GM12878 (cell line): Measurements from ENCODE around the gene COQ8B. TPM values are rescaled to one million over a fixed set of nuclear protein-coding genes. Genes with fewer than 3 reads are reported as not detected.

Experiments
- ATAC-seq: fragments of 200-7000 bp; cut with Tn5 transposase; 3 replicates; pipeline ENCODE4 v1.9.1; 2020; ENCODE audit warnings: mild to moderate bottlenecking, moderate library complexity
- BruUV-seq: library from RNA; stranded (reverse); fragments of 400-500 nt; replicated peaks from 2 replicates; lab custom pipeline; 2021; lab: Mats Ljungman, UMichigan
- CTCF ChIA-PET: fragments of 300-600 bp; sonication (Branson Sonifier 250); formaldehyde crosslinking; extraction: SDS; loops from one replicate; lab custom pipeline; 2021; ENCODE audit warnings: inconsistent platforms; lab: Yijun Ruan, JAX
- POLR2A ChIA-PET: fragments of 350-600 bp; formaldehyde crosslinking; extraction: SDS; loops from one replicate; lab custom pipeline; 2021; ENCODE audit warnings: inconsistent platforms; lab: Charles Lee
- RAD21 ChIA-PET: fragments of 300-600 bp; sonication (Branson Sonifier 250); formaldehyde crosslinking; loops from one replicate; lab custom pipeline; 2023; ENCODE audit warnings: antibody characterized with exemption; ENCODE audit not compliant: unreplicated experiment; lab: Charles Lee
- SMC1A ChIA-PET: fragments of 300-600 bp; sonication (Branson Sonifier 250); formaldehyde crosslinking; loops from one replicate; lab custom pipeline; 2023; ENCODE audit not compliant: unreplicated experiment, uncharacterized antibody; lab: Charles Lee
- DNase-seq: peaks from one replicate; pipeline ENCODE4 v3.0.0-alpha.2; 2011; ENCODE audit warnings: low read depth, low spot score
- FAIRE-seq: peaks from 3 replicates; lab custom pipeline; 2011; peaks lifted over from hg19 to GRCh38; lab: Jason Lieb, UNC
- H2AFZ ChIP-seq: 2 replicates; pipeline ENCODE4 v1.6.0; 2011; ENCODE audit warnings: low read depth, low read length, control low read depth; ENCODE audit not compliant: control insufficient read depth
- H3K27ac ChIP-seq: 2 replicates; pipeline ENCODE4 v1.5.1; 2011; ENCODE audit warnings: control low read depth; ENCODE audit not compliant: control insufficient read depth, insufficient read depth
- H3K27me3 ChIP-seq, 2 experiments: replicated peaks in 1 of 2; 2 replicates each; pipeline versions ENCODE4 v1.6.0 to v1.6.1; 2011; ENCODE audit warnings: low read length in 1 of 2; ENCODE audit not compliant: control insufficient read depth in 2 of 2, insufficient read depth in 2 of 2
- H3K36me3 ChIP-seq, 2 experiments: 2 replicates each; pipeline ENCODE4 v1.5.1; 2011; ENCODE audit warnings: low read length in 1 of 2; ENCODE audit not compliant: control insufficient read depth in 2 of 2, insufficient read depth in 2 of 2
- H3K4me1 ChIP-seq: 2 replicates; pipeline ENCODE4 v1.6.1; 2011; ENCODE audit warnings: mild to moderate bottlenecking, low read length, moderate library complexity, mixed read lengths; ENCODE audit not compliant: control insufficient read depth, insufficient read depth
- H3K4me2 ChIP-seq: 2 replicates; pipeline ENCODE4 v1.6.0; 2011; ENCODE audit warnings: control low read depth; ENCODE audit not compliant: control insufficient read depth, insufficient read depth
- H3K4me3 ChIP-seq: fragments of 200-600 bp; sonication (generic); 2 replicates; pipeline ENCODE4 v1.5.1; 2016
- H3K79me2 ChIP-seq: 2 replicates; pipeline ENCODE4 v1.6.0; 2011; ENCODE audit warnings: low read length; ENCODE audit not compliant: control insufficient read depth, insufficient read depth
- H3K9ac ChIP-seq: 2 replicates; pipeline ENCODE4 v1.8.0; 2011; ENCODE audit warnings: low read length, control low read depth, mixed read lengths; ENCODE audit not compliant: control insufficient read depth, insufficient read depth
- H3K9me3 ChIP-seq: replicated peaks from 3 replicates; pipeline ENCODE4 v1.5.1; 2011; ENCODE audit warnings: mild to moderate bottlenecking, low read length; ENCODE audit not compliant: control insufficient read depth, insufficient read depth
- H4K20me1 ChIP-seq: 2 replicates; pipeline ENCODE4 v1.6.0; 2011; ENCODE audit not compliant: control insufficient read depth, insufficient read depth
- ASH2L ChIP-seq: fragments of 300-600, 200-600 bp; sonication (generic); IDR thresholded peaks from 2 replicates; pipeline ENCODE4 v1.6.1; 2017; ENCODE audit warnings: low read depth, mild to moderate bottlenecking, borderline replicate concordance
- FOXK2 ChIP-seq: fragments of 450-650 bp; IDR thresholded peaks from 2 replicates; pipeline ENCODE4 v1.6.1; 2017; ENCODE audit warnings: mild to moderate bottlenecking, moderate library complexity
- HDGF ChIP-seq: fragments of 450-650 bp; IDR thresholded peaks from 2 replicates; pipeline ENCODE4 v1.6.1; 2016; ENCODE audit warnings: antibody characterized with exemption
- JUNB ChIP-seq: IDR thresholded peaks from 2 replicates; pipeline ENCODE4 v1.6.1; 2016; ENCODE audit warnings: antibody characterized with exemption, mild to moderate bottlenecking
- LARP7 ChIP-seq: fragments of 450-650 bp; IDR thresholded peaks from 2 replicates; pipeline ENCODE4 v1.6.1; 2017; ENCODE audit warnings: mild to moderate bottlenecking
- MTA3 ChIP-seq: IDR thresholded peaks from 2 replicates; pipeline ENCODE4 v1.6.1; 2012; ENCODE audit warnings: low read length, inconsistent platforms, borderline replicate concordance
- SKIL ChIP-seq: fragments of 450-650 bp; IDR thresholded peaks from 2 replicates; pipeline ENCODE4 v1.6.1; 2017; ENCODE audit warnings: mild to moderate bottlenecking, low read depth, inconsistent platforms; ENCODE audit not compliant: poor library complexity, severe bottlenecking
- TBL1XR1 ChIP-seq: IDR thresholded peaks from 2 replicates; pipeline ENCODE4 v1.6.1; 2012; ENCODE audit warnings: low read depth, low read length, improper control_type of control experiment
- ZBTB11 ChIP-seq: fragments of 450-650 bp; formaldehyde crosslinking; IDR thresholded peaks from 2 replicates; pipeline ENCODE4 v1.5.0; 2022; ENCODE audit warnings: mild to moderate bottlenecking, missing genetic modification characterization
- ZNF207 ChIP-seq: fragments of 450-650 bp; IDR thresholded peaks from 2 replicates; pipeline ENCODE4 v1.6.1; 2014; ENCODE audit warnings: antibody characterized with exemption, mild to moderate bottlenecking, borderline replicate concordance
- ZSCAN29 ChIP-seq: fragments of 450-650 bp; IDR thresholded peaks from 2 replicates; pipeline ENCODE4 v1.6.1; 2017; ENCODE audit warnings: mild to moderate bottlenecking, moderate library complexity
- WGBS: methylation state at CpG from one replicate; pipeline ENCODE4 v1.1.6; 2016; ENCODE audit warnings: low lambda C conversion rate; ENCODE audit not compliant: insufficient replicate concordance, insufficient coverage; ENCODE audit errors: missing lambda C conversion rate; 5-methylcytosine and 5-hydroxymethylcytosine counted together
- in situ Hi-C: fragments of 300-500 bp; cut with MboI; formaldehyde crosslinking; loops from 9 replicates; pipeline ENCODE4 v1.14.3; 2018; ENCODE audit warnings: mixed read lengths
- intact Hi-C: fragments of 100-400 bp; cut with micrococcal nuclease; formaldehyde crosslinking; loops from one replicate; pipeline ENCODE4 v1.14.2; 2022; ENCODE audit not compliant: unreplicated experiment
- polyA plus RNA-seq, 11 experiments: library from polyadenylated mRNA; depleted of rRNA in 4 of 11; unstranded in 6 of 11; stranded (reverse) in 5 of 11; fragments of >200 nt; fragmentation: Nextera tagmentation in 4 of 11; fragmentation: Illumina TruSeq in 1 of 11; extraction: Ambion mirVana in 4 of 11; extraction: Trizol in 1 of 11; gene quantifications; 1 replicate in 1 of 11; 2 replicates in 10 of 11; pipeline versions ENCODE4 v1.2.1 to v1.2.3, GENCODE V29; 2011 to 2016; ENCODE audit warnings: inconsistent platforms in 2 of 11, missing spikeins in 2 of 11, low read depth in 1 of 11
- total RNA-seq, 4 experiments: library from RNA; depleted of rRNA in 3 of 4; stranded (reverse); fragments of >200 nt in 3 of 4; fragmentation: Illumina TruSeq in 1 of 4; extraction: Trizol in 1 of 4; gene quantifications; 2 replicates each; pipeline versions ENCODE4 v1.2.1 to v1.2.3, GENCODE V29; 2013 to 2021
- TF ChIP-seq, protein P1 (sequence below): IDR thresholded peaks from 2 replicates; pipeline ENCODE4 v1.6.1; 2012; ENCODE audit warnings: improper control_type of control experiment, low read depth, low read length; ENCODE audit not compliant: insufficient replicate concordance

Gene COQ8B
- total and polyA plus RNA-seq, 10 of the 15 experiments (the other 5 are each of a cell fraction or from before 2014, with no cell fraction given) = 0.39 to 37.1 (median 16.8) TPM

- WGBS = 89% methylated on average over 13 of the region's 13 CpGs
- POLR2A ChIA-PET = interaction anchor here (1.1 kb wide), 1 partner anchor 21 kb away, joined by 5 read pairs; no protein-coding TSS in a partner anchor
- in situ Hi-C loops (no loop called here), intact Hi-C loops (no loop called here)
- Histone ChIP-seq H3K27me3 (no peaks in the 10 kb centered on the region), H3K4me2 (no peak overlapping the region), H3K36me3 (peaks cover 1 to 3% of the 10 kb centered on the region in 2 experiments; a peak in 3 of 4 replicates), H4K20me1 (no peaks in the 10 kb centered on the region), H3K9ac (no peak overlapping the region), H3K27ac (no peak overlapping the region), H3K4me1 (no peaks in the 10 kb centered on the region), H3K9me3 (no peaks in the 10 kb centered on the region), H2AFZ (no peak overlapping the region), H3K4me3 (no peak overlapping the region), H3K79me2 (no peaks in the 10 kb centered on the region)
- FAIRE-seq = no peak
- SMC1A ChIA-PET = no interaction called here
- ATAC-seq = no peak
- no peak for DNase-seq
- no TSS peak for BruUV-seq
- CTCF ChIA-PET = interaction anchor here (0.8 to 2.5 kb wide), 3 partner anchors 12 to 86 kb away, joined by 3 to 9 read pairs (median 3); no protein-coding TSS in a partner anchor
- RAD21 ChIA-PET = no interaction called here
- TF ChIP-seq JUNB = no peak
- no peak for TF ChIP-seq LARP7
- TF ChIP-seq FOXK2 = no peak
- no peak for TF ChIP-seq ZSCAN29
- no peak for TF ChIP-seq TBL1XR1
- TF ChIP-seq, protein P1, sequence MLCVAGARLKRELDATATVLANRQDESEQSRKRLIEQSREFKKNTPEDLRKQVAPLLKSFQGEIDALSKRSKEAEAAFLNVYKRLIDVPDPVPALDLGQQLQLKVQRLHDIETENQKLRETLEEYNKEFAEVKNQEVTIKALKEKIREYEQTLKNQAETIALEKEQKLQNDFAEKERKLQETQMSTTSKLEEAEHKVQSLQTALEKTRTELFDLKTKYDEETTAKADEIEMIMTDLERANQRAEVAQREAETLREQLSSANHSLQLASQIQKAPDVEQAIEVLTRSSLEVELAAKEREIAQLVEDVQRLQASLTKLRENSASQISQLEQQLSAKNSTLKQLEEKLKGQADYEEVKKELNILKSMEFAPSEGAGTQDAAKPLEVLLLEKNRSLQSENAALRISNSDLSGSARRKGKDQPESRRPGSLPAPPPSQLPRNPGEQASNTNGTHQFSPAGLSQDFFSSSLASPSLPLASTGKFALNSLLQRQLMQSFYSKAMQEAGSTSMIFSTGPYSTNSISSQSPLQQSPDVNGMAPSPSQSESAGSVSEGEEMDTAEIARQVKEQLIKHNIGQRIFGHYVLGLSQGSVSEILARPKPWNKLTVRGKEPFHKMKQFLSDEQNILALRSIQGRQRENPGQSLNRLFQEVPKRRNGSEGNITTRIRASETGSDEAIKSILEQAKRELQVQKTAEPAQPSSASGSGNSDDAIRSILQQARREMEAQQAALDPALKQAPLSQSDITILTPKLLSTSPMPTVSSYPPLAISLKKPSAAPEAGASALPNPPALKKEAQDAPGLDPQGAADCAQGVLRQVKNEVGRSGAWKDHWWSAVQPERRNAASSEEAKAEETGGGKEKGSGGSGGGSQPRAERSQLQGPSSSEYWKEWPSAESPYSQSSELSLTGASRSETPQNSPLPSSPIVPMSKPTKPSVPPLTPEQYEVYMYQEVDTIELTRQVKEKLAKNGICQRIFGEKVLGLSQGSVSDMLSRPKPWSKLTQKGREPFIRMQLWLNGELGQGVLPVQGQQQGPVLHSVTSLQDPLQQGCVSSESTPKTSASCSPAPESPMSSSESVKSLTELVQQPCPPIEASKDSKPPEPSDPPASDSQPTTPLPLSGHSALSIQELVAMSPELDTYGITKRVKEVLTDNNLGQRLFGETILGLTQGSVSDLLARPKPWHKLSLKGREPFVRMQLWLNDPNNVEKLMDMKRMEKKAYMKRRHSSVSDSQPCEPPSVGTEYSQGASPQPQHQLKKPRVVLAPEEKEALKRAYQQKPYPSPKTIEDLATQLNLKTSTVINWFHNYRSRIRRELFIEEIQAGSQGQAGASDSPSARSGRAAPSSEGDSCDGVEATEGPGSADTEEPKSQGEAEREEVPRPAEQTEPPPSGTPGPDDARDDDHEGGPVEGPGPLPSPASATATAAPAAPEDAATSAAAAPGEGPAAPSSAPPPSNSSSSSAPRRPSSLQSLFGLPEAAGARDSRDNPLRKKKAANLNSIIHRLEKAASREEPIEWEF = no peak
- no peak for TF ChIP-seq SKIL
- TF ChIP-seq ASH2L = no peak
- no peak for TF ChIP-seq HDGF
- TF ChIP-seq ZBTB11 (CRISPR knock-in tag) = no peak
- TF ChIP-seq ZNF207 = no peak
- no peak for TF ChIP-seq MTA3
Measured at GRCh38 chr19:40733149-40733548, 16.5 kb upstream of the COQ8B start.
